SK-N-SH (cell line): Measurements from ENCODE around the gene CETN2. TPM values are rescaled to one million over a fixed set of nuclear protein-coding genes. Genes with fewer than 3 reads are reported as not detected.

Experiments used
- CTCF ChIA-PET: fragments of 300-600, 350-600 bp; formaldehyde crosslinking; extraction: SDS; loops from one replicate; lab custom pipeline; 2021; lab: Yijun Ruan, JAX
- POLR2A ChIA-PET: fragments of 350-600 bp; sonication (Branson Sonifier 250); formaldehyde crosslinking; extraction: SDS; loops from one replicate; lab custom pipeline; 2020; ENCODE audit warnings: antibody characterized with exemption, inconsistent platforms; lab: Yijun Ruan, JAX
- DNase-seq: peaks from one replicate; pipeline ENCODE4 v3.0.0; 2012
- H2AFZ ChIP-seq: fragments of 200-600 bp; sonication (generic); 2 replicates; pipeline ENCODE4 v1.8.1; 2016; ENCODE audit warnings: antibody characterized with exemption, mild to moderate bottlenecking, low read depth
- H3F3A ChIP-seq: fragments of 200-600 bp; sonication (generic); replicated peaks from 2 replicates; pipeline ENCODE3; 2016; ENCODE audit warnings: antibody characterized with exemption, mild to moderate bottlenecking; ENCODE audit not compliant: insufficient read depth
- H3K27ac ChIP-seq, 2 experiments: fragments of 200-500 bp in 1 of 2; fragments of 200-600 bp in 1 of 2; sonication (Bioruptor generic) in 1 of 2; sonication (generic), shearing (Covaris generic) in 1 of 2; 2 replicates each; pipeline versions ENCODE4 v1.5.1 to v1.6.1; 2014 to 2016; ENCODE audit warnings: low read depth in 2 of 2, inconsistent platforms in 1 of 2, low read length in 1 of 2, mild to moderate bottlenecking in 1 of 2, mixed read lengths in 1 of 2
- H3K27me3 ChIP-seq: fragments of 200-600 bp; sonication (generic), shearing (Covaris generic); 2 replicates; pipeline ENCODE4 v1.6.1; 2016; ENCODE audit warnings: mixed run types; ENCODE audit not compliant: insufficient read depth
- H3K36me3 ChIP-seq, 2 experiments: fragments of 200-500 bp in 1 of 2; fragments of 200-600 bp in 1 of 2; sonication (Bioruptor generic) in 1 of 2; sonication (generic) in 1 of 2; replicated peaks in 1 of 2; 2 replicates each; pipeline versions ENCODE3 to v1.5.1; 2014 to 2016; ENCODE audit warnings: low read length in 1 of 2, mild to moderate bottlenecking in 1 of 2; ENCODE audit not compliant: insufficient read depth in 2 of 2, control insufficient read depth in 1 of 2
- H3K4me1 ChIP-seq, 2 experiments: fragments of 200-500 bp in 1 of 2; fragments of 200-600 bp in 1 of 2; sonication (Bioruptor generic) in 1 of 2; sonication (generic), shearing (Covaris generic) in 1 of 2; 2 replicates each; pipeline versions ENCODE4 v1.5.1 to v1.6.1; 2014 to 2016; ENCODE audit warnings: low read depth in 1 of 2, low read length in 1 of 2, mixed run types in 1 of 2; ENCODE audit not compliant: insufficient read depth in 2 of 2, control insufficient read depth in 1 of 2
- H3K4me2 ChIP-seq: fragments of 200-600 bp; sonication (generic), shearing (Covaris generic); 2 replicates; pipeline ENCODE4 v1.6.1; 2017; ENCODE audit warnings: mixed run types
- H3K4me3 ChIP-seq, 2 experiments: fragments of 200-500 bp in 1 of 2; fragments of 200-600 bp in 1 of 2; sonication (Bioruptor generic) in 1 of 2; sonication (generic), shearing (Covaris generic) in 1 of 2; 2 replicates each; pipeline versions ENCODE4 v1.5.1 to v1.8.1; 2014 to 2016; ENCODE audit warnings: low read depth in 2 of 2, inconsistent platforms in 1 of 2, low read length in 1 of 2, mild to moderate bottlenecking in 1 of 2, mixed read lengths in 1 of 2, moderate library complexity in 1 of 2
- H3K79me2 ChIP-seq: fragments of 200-600 bp; sonication (generic); 2 replicates; pipeline ENCODE4 v1.8.1; 2017; ENCODE audit warnings: mild to moderate bottlenecking; ENCODE audit not compliant: insufficient read depth
- H3K9ac ChIP-seq: fragments of 200-600 bp; sonication (generic); 2 replicates; pipeline ENCODE4 v1.6.1; 2017; ENCODE audit warnings: mixed run types
- H3K9me2 ChIP-seq: fragments of 200-600 bp; sonication (generic); 2 replicates; pipeline ENCODE4 v1.6.1; 2017; ENCODE audit warnings: mixed run types
- H3K9me3 ChIP-seq: fragments of 200-600 bp; sonication (generic); 2 replicates; pipeline ENCODE4 v1.6.1; 2017; ENCODE audit warnings: mixed run types, mild to moderate bottlenecking, moderate library complexity
- H4K20me1 ChIP-seq: fragments of 200-600 bp; sonication (generic); 2 replicates; pipeline ENCODE4 v1.6.1; 2017; ENCODE audit warnings: mild to moderate bottlenecking, mixed run types; ENCODE audit not compliant: insufficient read depth
- CHD2 ChIP-seq: fragments of 150-350 bp; IDR thresholded peaks from 2 replicates; pipeline ENCODE4 v1.6.1; 2018; ENCODE audit warnings: low read length; ENCODE audit not compliant: partially characterized antibody
- ELF1 ChIP-seq: IDR thresholded peaks from 2 replicates; pipeline ENCODE4 v1.4.0; 2012
- EP300 ChIP-seq, 2 experiments: IDR thresholded peaks; 2 replicates each; pipeline versions ENCODE4 v1.4.0 to v1.6.1; 2012; ENCODE audit warnings: borderline replicate concordance in 1 of 2, low read depth in 1 of 2, low read length in 1 of 2
- FOSL2 ChIP-seq: IDR thresholded peaks from 2 replicates; pipeline ENCODE4 v1.4.0; 2012; ENCODE audit warnings: low read depth, mild to moderate bottlenecking, moderate library complexity, borderline replicate concordance
- FOXM1 ChIP-seq: IDR thresholded peaks from 2 replicates; pipeline ENCODE4 v1.4.0; 2012; ENCODE audit warnings: low read depth, mild to moderate bottlenecking
- GATA2 ChIP-seq: sonication (generic); formaldehyde crosslinking; IDR thresholded peaks from 2 replicates; pipeline ENCODE4 v1.5.0; 2020; ENCODE audit warnings: mild to moderate bottlenecking, missing genetic modification reagents
- JUND ChIP-seq: IDR thresholded peaks from 2 replicates; pipeline ENCODE4 v1.4.0; 2012
- MXI1 ChIP-seq: IDR thresholded peaks from 2 replicates; pipeline ENCODE4 v1.6.1; 2012; ENCODE audit warnings: mild to moderate bottlenecking, low read depth, low read length, improper control_type of control experiment
- NFIC ChIP-seq: IDR thresholded peaks from 2 replicates; pipeline ENCODE4 v1.4.0; 2012; ENCODE audit warnings: borderline replicate concordance
- NRF1 ChIP-seq: IDR thresholded peaks from 2 replicates; pipeline ENCODE4 v1.6.1; 2012; ENCODE audit warnings: low read depth, mild to moderate bottlenecking, low read length
- POLR2AphosphoS5 ChIP-seq: IDR thresholded peaks from 2 replicates; pipeline ENCODE4 v1.6.1; 2012; ENCODE audit warnings: low read depth, low read length
- RAD21 ChIP-seq: IDR thresholded peaks from 2 replicates; pipeline ENCODE4 v1.6.1; 2012; ENCODE audit warnings: mild to moderate bottlenecking, low read length
- RXRA ChIP-seq: IDR thresholded peaks from 2 replicates; pipeline ENCODE4 v1.4.0; 2012; ENCODE audit warnings: low read depth, mild to moderate bottlenecking, borderline replicate concordance
- SIN3A ChIP-seq: IDR thresholded peaks from 2 replicates; pipeline ENCODE4 v1.6.1; 2012; ENCODE audit warnings: low read depth, mild to moderate bottlenecking, low read length, moderate library complexity, borderline replicate concordance
- TCF12 ChIP-seq: IDR thresholded peaks from 2 replicates; pipeline ENCODE4 v1.4.0; 2012
- WGBS: methylation state at CpG from one replicate; pipeline ENCODE4 v1.1.6; 2017; ENCODE audit warnings: low lambda C conversion rate; 5-methylcytosine and 5-hydroxymethylcytosine counted together
- polyA plus RNA-seq, 3 experiments: library from polyadenylated mRNA; depleted of rRNA; stranded (reverse); fragments of >200 nt; gene quantifications; 2 replicates each; pipeline ENCODE4 v1.2.3, GENCODE V29; 2012
- TF ChIP-seq, protein P1 (sequence below): IDR thresholded peaks from 2 replicates; pipeline ENCODE4 v1.4.0; 2012; ENCODE audit warnings: low read depth, borderline replicate concordance
- TF ChIP-seq, protein P2 (sequence below): IDR thresholded peaks from 2 replicates; pipeline ENCODE4 v1.4.0; 2012; ENCODE audit warnings: low read depth
- TF ChIP-seq, protein P3 (sequence below): fragments of 200-600 bp; sonication (generic); IDR thresholded peaks from 2 replicates; pipeline ENCODE4 v1.6.1; 2017; ENCODE audit warnings: antibody characterized with exemption, mild to moderate bottlenecking, moderate library complexity
- TF ChIP-seq, protein P4 (sequence below): fragments of 150-350 bp; IDR thresholded peaks from 2 replicates; pipeline ENCODE4 v1.6.1; 2017; ENCODE audit warnings: antibody characterized with exemption, low read length, low read depth, borderline replicate concordance
- TF ChIP-seq, protein P5 (sequence below): IDR thresholded peaks from 2 replicates; pipeline ENCODE4 v1.4.0; 2012; ENCODE audit warnings: low read depth, borderline replicate concordance

CETN2 gene
- polyA plus RNA-seq, 1 of the 3 experiments (the other 2 are of a cell fraction): 41.1 TPM

DNA sequence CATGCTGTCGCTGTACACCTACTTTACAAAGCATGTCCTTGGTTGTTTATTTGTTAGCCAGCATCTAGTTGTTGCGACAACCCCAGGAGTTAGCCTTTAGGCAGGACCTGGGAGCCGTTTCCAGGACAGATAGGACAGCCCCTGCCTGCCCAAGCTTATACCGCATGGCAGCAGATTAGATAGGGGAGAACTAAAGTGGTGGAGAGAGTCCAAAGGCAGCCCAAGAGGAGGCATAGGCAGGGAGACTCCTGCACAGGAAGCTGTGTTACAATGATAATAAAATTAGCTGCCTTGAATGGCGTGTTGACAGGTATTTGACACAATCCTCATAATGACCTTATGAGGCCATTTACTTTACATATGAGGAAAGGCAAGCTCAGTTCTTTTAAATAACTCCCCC, 13.3 kb upstream of the CETN2 start:
- Histone ChIP-seq H2AFZ (no peak overlapping the region), H4K20me1 (no peaks in the 10 kb centered on the region; the same call in 1 of the 2 replicates), H3K4me3 (no peak overlapping the region), H3K9ac (no peak overlapping the region), H3K27ac (no peak overlapping the region), H3K9me2 (no peaks in the 10 kb centered on the region), H3F3A (no peaks in the 10 kb centered on the region), H3K9me3 (no peaks in the 10 kb centered on the region), H3K4me2 (no peak overlapping the region), H3K36me3 (peaks cover 9 to 23% of the 10 kb centered on the region in 2 experiments), H3K4me1 (no peaks in the 10 kb centered on the region), H3K27me3 (no peaks in the 10 kb centered on the region), H3K79me2 (peaks cover 55% of the 10 kb centered on the region; the same call in 1 of the 2 replicates)
- TF ChIP-seq POLR2AphosphoS5: no peak
- TF ChIP-seq, protein P1, sequence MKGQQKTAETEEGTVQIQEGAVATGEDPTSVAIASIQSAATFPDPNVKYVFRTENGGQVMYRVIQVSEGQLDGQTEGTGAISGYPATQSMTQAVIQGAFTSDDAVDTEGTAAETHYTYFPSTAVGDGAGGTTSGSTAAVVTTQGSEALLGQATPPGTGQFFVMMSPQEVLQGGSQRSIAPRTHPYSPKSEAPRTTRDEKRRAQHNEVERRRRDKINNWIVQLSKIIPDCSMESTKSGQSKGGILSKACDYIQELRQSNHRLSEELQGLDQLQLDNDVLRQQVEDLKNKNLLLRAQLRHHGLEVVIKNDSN: no peak
- no peak for TF ChIP-seq RAD21
- TF ChIP-seq SIN3A: no peak
- TF ChIP-seq, protein P2, sequence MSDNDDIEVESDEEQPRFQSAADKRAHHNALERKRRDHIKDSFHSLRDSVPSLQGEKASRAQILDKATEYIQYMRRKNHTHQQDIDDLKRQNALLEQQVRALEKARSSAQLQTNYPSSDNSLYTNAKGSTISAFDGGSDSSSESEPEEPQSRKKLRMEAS: no peak
- TF ChIP-seq ELF1: no peak
- TF ChIP-seq, protein P3, sequence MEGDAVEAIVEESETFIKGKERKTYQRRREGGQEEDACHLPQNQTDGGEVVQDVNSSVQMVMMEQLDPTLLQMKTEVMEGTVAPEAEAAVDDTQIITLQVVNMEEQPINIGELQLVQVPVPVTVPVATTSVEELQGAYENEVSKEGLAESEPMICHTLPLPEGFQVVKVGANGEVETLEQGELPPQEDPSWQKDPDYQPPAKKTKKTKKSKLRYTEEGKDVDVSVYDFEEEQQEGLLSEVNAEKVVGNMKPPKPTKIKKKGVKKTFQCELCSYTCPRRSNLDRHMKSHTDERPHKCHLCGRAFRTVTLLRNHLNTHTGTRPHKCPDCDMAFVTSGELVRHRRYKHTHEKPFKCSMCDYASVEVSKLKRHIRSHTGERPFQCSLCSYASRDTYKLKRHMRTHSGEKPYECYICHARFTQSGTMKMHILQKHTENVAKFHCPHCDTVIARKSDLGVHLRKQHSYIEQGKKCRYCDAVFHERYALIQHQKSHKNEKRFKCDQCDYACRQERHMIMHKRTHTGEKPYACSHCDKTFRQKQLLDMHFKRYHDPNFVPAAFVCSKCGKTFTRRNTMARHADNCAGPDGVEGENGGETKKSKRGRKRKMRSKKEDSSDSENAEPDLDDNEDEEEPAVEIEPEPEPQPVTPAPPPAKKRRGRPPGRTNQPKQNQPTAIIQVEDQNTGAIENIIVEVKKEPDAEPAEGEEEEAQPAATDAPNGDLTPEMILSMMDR: no peak
- TF ChIP-seq NFIC: no peak
- DNase-seq: no peak
- POLR2A ChIA-PET: interaction anchor here (1.1 kb wide), 1 partner anchor 13 kb away, joined by 3 read pairs; the partner anchor contains the start of genes CETN2 and NSDHL
- WGBS: 98% methylated on average over 5 of the region's 5 CpGs
- CTCF ChIA-PET: interaction anchor here (0.6 to 1.5 kb wide), 2 partner anchors 22 to 29 kb away, joined by 3 to 5 read pairs; no protein-coding TSS in a partner anchor

DNA sequence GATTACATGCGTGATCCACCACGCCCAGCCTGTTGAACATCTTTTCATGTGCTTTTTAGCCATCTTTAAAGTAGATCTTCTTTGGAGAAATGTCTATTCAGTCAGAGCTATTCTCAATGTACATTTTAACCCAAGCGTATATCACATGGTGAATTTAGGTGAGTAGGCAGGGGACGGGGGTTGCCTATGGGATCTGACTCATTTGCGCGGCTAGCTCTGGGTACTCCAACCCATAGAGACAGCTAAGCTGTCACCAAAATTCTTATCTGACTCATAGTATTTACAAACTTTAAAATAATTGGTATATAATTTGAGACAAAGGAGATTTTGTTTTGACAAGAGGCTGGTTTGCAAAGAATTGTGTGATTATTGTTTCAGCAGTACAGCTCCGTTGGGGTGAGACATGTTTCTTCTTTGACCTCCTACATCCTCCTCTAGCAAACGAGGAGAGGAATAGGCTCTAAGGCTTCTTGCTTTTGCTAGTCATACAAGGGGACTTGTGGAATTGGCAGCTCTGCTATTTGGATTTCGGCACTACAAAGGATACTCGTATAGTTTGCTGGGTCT, 12.3 kb upstream of the CETN2 start:
- H3K4me3 ChIP-seq: no peak overlapping the region
- ChIA-PET POLR2A (interaction anchor here (1.1 kb wide), 1 partner anchor 12 kb away, joined by 3 read pairs; the partner anchor contains the start of genes CETN2 and NSDHL), CTCF (interaction anchor here (1.9 kb wide), 1 partner anchor 22 kb away, joined by 7 read pairs; no protein-coding TSS in a partner anchor)
- H3K36me3 ChIP-seq: peaks cover 9 to 15% of the 10 kb centered on the region in 2 experiments
- H3K9me2 ChIP-seq: no peaks in the 10 kb centered on the region
- no peak for DNase-seq
- WGBS: 93% methylated on average over 10 of the region's 10 CpGs
- H3F3A ChIP-seq: no peaks in the 10 kb centered on the region
- H3K4me2 ChIP-seq: no peak overlapping the region
- no peak overlapping the region for H3K27ac ChIP-seq
- TF ChIP-seq ELF1 (no peak), TCF12 (no peak), RXRA (no peak), GATA2 (CRISPR knock-in tag) (no peak), FOXM1 (no peak), CHD2 (no peak), NFIC (no peak), NRF1 (no peak), MXI1 (no peak), JUND (no peak), EP300 (IDR thresholded peaks at IDR 0.05; ENCODE audit: borderline replicate concordance in 1 of 2, low read depth in 1 of 2, low read length in 1 of 2) (no peak), FOSL2 (no peak)
- TF ChIP-seq, protein P1: no peak
- TF ChIP-seq, protein P2: no peak
- TF ChIP-seq, protein P4, sequence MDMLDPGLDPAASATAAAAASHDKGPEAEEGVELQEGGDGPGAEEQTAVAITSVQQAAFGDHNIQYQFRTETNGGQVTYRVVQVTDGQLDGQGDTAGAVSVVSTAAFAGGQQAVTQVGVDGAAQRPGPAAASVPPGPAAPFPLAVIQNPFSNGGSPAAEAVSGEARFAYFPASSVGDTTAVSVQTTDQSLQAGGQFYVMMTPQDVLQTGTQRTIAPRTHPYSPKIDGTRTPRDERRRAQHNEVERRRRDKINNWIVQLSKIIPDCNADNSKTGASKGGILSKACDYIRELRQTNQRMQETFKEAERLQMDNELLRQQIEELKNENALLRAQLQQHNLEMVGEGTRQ: no peak
- TF ChIP-seq, protein P5, sequence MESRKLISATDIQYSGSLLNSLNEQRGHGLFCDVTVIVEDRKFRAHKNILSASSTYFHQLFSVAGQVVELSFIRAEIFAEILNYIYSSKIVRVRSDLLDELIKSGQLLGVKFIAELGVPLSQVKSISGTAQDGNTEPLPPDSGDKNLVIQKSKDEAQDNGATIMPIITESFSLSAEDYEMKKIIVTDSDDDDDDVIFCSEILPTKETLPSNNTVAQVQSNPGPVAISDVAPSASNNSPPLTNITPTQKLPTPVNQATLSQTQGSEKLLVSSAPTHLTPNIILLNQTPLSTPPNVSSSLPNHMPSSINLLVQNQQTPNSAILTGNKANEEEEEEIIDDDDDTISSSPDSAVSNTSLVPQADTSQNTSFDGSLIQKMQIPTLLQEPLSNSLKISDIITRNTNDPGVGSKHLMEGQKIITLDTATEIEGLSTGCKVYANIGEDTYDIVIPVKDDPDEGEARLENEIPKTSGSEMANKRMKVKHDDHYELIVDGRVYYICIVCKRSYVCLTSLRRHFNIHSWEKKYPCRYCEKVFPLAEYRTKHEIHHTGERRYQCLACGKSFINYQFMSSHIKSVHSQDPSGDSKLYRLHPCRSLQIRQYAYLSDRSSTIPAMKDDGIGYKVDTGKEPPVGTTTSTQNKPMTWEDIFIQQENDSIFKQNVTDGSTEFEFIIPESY: no peak
- no peaks in the 10 kb centered on the region for H3K9me3 ChIP-seq
- no peaks in the 10 kb centered on the region for H3K27me3 ChIP-seq
- no peaks in the 10 kb centered on the region; the same call in 1 of the 2 replicates for H4K20me1 ChIP-seq
- H3K9ac ChIP-seq: no peak overlapping the region
- H3K4me1 ChIP-seq: no peaks in the 10 kb centered on the region
- H3K79me2 ChIP-seq: peaks cover 65% of the 10 kb centered on the region; the same call in 1 of the 2 replicates
- H2AFZ ChIP-seq: no peak overlapping the region
